Uterine smooth muscle cell (primary cell): ENCODE data around the gene SLC2A4RG. TPM values are rescaled to one million over a fixed set of nuclear protein-coding genes. Genes with fewer than 3 reads are reported as not detected.

ENCODE experiments used
- total RNA-seq: library from RNA; depleted of rRNA; stranded (reverse); fragments of >200 nt; gene quantifications from 2 replicates; pipeline ENCODE4 v1.2.3, GENCODE V29; 2014

The SLC2A4RG gene, protein sequence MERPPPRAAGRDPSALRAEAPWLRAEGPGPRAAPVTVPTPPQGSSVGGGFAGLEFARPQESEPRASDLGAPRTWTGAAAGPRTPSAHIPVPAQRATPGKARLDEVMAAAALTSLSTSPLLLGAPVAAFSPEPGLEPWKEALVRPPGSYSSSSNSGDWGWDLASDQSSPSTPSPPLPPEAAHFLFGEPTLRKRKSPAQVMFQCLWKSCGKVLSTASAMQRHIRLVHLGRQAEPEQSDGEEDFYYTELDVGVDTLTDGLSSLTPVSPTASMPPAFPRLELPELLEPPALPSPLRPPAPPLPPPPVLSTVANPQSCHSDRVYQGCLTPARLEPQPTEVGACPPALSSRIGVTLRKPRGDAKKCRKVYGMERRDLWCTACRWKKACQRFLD
- total RNA-seq = 32.0 and 35.4 TPM in 2 replicates

DNA sequence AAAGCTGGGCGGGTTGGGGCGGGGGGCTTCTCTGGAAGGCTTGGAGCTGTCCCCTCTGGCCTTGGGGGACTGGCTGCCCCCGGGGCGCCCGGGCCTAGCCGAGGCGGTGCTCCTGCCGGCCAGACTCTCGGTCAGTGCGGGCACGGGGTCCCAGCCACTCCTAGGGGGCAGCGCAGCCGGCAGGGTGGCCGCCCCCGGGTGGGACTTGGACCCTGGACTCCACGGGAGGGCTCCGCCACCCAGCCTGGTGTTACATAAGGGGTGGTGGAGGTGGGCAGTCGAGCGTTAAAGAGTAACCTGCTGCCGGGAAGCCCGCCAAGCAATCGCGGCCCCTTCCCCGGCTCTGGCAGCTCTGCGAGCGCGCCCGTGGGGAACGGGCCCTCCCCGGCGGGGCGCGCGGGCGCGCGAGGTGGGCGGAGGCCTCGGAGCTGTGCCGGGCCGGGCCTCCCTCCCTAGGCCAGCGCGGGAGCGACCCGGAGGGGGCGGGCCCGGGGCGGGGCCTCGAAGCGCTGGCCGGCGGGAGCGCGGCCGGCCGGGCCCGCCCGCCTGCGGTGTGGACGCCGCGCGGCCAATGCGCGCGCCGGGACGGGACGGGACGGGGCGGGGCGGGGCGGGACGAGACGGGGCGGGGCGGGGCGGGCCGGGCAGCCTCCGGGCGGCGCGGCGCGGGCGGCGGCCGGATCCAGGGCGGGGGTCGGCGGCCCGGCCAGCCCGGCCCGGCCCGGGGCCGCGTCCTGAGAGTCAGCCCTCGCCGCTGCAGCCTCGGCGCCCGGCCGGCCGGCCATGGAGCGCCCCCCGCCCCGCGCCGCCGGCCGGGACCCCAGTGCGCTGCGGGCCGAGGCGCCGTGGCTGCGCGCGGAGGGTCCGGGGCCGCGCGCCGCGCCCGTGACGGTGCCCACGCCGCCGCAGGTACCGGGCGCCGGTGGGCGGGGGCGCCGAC, at the start of gene SLC2A4RG:
SLC2A4RG (plus strand) TSS at position 647 of the 940 bp plus-strand sequence; CDS start at position 784, 137 bp downstream.

DNA sequence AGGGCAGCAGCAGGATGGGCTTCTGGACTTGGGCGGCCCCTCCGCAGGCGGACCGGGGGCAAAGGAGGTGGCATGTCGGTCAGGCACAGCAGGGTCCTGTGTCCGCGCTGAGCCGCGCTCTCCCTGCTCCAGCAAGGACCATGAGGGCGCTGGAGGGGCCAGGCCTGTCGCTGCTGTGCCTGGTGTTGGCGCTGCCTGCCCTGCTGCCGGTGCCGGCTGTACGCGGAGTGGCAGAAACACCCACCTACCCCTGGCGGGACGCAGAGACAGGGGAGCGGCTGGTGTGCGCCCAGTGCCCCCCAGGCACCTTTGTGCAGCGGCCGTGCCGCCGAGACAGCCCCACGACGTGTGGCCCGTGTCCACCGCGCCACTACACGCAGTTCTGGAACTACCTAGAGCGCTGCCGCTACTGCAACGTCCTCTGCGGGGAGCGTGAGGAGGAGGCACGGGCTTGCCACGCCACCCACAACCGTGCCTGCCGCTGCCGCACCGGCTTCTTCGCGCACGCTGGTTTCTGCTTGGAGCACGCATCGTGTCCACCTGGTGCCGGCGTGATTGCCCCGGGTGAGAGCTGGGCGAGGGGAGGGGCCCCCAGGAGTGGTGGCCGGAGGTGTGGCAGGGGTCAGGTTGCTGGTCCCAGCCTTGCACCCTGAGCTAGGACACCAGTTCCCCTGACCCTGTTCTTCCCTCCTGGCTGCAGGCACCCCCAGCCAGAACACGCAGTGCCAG, 42.8 kb upstream of the SLC2A4RG start, which contains the start of gene TNFRSF6B:
TNFRSF6B (plus strand) TSS at position 25 of the 729 bp plus-strand sequence; CDS start at position 141, 116 bp downstream.

DNA sequence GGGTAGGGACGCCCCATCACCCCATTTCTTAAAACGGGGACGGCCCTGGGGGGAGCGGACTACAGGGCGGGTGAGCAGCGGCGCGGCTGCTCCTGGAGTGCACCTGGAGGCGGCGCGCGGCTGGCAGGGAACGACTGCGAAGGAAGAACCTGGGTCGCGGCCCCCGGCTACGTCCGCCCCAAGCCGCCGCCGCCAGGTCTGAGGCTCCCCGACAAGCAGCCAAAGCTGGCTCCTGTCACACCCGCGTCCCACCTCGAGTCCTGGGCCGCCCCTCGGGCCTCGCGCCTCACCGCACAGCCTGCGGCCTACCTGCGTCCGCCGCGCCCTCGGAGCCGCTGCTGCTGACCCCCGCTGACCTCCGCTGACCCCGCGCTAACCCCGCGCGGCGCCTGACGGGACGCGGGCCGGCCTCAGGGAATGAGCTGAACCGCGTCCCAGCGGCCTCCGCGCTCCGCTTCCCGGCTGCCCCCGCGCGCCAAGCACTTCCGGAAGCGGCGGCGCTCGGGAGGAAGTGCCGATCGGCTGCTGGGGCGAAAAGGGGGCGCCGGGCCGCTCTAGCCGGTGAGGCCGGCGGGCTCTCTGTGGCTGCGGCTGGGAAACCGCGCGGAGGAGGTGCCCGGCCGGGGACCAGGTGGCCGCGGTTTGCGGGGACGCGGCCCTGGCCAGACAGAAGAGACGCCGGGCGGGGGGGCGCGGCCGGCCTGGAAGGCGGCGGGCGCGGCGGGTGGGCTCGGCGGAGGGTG, 31.8 kb upstream of the SLC2A4RG start, which contains the start of the genes ARFRP1 and ZGPAT:
ARFRP1 (minus strand) TSS at position 419 of the 743 bp plus-strand sequence. CDS start 885 bp downstream, outside the sequence.
ZGPAT (plus strand) TSS at position 482 of the 743 bp plus-strand sequence. CDS start 542 bp downstream, outside the sequence.

DNA sequence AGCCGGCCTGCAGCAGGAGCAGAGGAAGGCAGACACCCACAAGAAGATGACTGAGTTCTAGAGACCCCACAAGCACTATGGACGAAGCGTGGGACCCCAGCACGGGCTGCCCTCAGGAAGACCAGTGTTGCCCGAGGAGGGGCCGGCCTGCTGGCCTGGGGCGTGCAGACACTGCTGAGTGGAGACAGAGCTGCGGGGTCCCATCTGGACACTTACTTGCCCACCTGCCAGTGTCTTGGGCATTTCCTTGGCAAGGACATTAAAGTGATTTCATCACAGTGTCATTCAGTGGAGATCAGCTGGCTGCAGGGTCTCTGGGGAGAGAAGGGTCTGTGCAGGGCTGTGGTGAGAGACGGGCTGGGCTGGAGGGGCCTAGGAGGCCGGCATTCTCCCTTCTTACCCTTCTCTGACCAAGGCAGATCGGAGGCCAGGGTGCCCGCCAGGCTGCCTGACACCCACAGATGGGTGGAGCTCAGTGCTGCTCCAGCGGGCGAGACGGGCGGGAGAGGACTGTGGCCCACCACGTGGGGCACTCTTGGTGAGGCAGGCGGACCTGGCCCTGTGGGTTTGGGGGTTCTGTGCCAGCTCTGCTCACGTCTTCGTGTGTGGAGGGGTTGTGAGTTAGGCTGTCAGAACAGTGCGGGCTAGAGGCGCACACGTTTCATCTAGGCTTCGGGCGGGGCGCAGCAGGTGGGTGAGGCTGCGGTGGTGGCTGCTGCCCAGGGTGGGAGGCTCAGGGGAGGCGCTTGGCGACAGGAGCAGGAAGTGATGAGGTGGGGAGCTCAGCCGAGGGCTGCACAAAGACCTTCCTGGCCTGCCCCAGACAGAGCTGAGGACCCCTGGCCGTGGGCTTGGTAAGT, 3.5 kb upstream of the SLC2A4RG start, which contains the start of gene LIME1:
LIME1 (plus strand) TSS at position 806 of the 860 bp plus-strand sequence. CDS start 886 bp downstream, outside the sequence.

Other genes with a start within 250 kb of the SLC2A4RG start
- gene EEF1A2, start 240.7 kb upstream of the SLC2A4RG start, total RNA-seq = 0.33 and 1.9 TPM in 2 replicates
- gene PPDPF, start 219.0 kb upstream of the SLC2A4RG start, total RNA-seq = 22.7 and 36.0 TPM in 2 replicates
- 0.11 and 0.12 TPM in 2 replicates for gene PTK6, start 202.4 kb upstream of the SLC2A4RG start, total RNA-seq
- not detected in 2 replicates for gene SRMS, start 192.0 kb upstream of the SLC2A4RG start, total RNA-seq
- gene FNDC11, start 185.6 kb upstream of the SLC2A4RG start, total RNA-seq = 0.66 and 2.4 TPM in 2 replicates
- gene HELZ2, start 165.5 kb upstream of the SLC2A4RG start, total RNA-seq = 46.2 and 48.4 TPM in 2 replicates
- 11.1 and 11.7 TPM in 2 replicates for gene GMEB2, start 112.7 kb upstream of the SLC2A4RG start, total RNA-seq
- gene STMN3, start 86.4 kb upstream of the SLC2A4RG start, total RNA-seq = 18.9 and 43.9 TPM in 2 replicates
- gene RTEL1, start 81.5 kb upstream of the SLC2A4RG start, total RNA-seq = 15.9 and 31.5 TPM in 2 replicates
- gene TNFRSF6B, start 43.1 kb upstream of the SLC2A4RG start, total RNA-seq = 57.4 and 110 TPM in 2 replicates
- gene ARFRP1, start 31.8 kb upstream of the SLC2A4RG start, total RNA-seq = 43.7 and 61.0 TPM in 2 replicates
- gene ZGPAT, start 31.7 kb upstream of the SLC2A4RG start, total RNA-seq = 23.4 and 31.4 TPM in 2 replicates
- 5.2 and 7.0 TPM in 2 replicates for gene LIME1, start 3.1 kb upstream of the SLC2A4RG start, total RNA-seq
- gene ZBTB46, start 91.5 kb downstream of the SLC2A4RG start, total RNA-seq = 11.9 and 16.7 TPM in 2 replicates
- gene ABHD16B, start 121.7 kb downstream of the SLC2A4RG start, total RNA-seq = not detected in 2 replicates
- gene TPD52L2, start 125.5 kb downstream of the SLC2A4RG start, total RNA-seq = 159 and 171 TPM in 2 replicates
- gene DNAJC5, start 155.3 kb downstream of the SLC2A4RG start, total RNA-seq = 55.2 and 60.0 TPM in 2 replicates
- gene UCKL1, start 216.6 kb downstream of the SLC2A4RG start, total RNA-seq = 22.4 and 24.0 TPM in 2 replicates
- 7.1 and 7.6 TPM in 2 replicates for gene ZNF512B, start 230.2 kb downstream of the SLC2A4RG start, total RNA-seq
- gene SAMD10, start 239.9 kb downstream of the SLC2A4RG start, total RNA-seq = 0.87 and 1.00 TPM in 2 replicates
- gene PRPF6, start 241.4 kb downstream of the SLC2A4RG start, total RNA-seq = 65.7 and 73.8 TPM in 2 replicates